Effector memory CD8-positive, alpha-beta T cell (primary cell): ENCODE data around the gene COLEC12.

ENCODE experiments used
- ATAC-seq: fragments of 150-1000 bp; cut with Tn5 transposase; replicated peaks from 2 replicates; pipeline ENCODE4 v1.10.0; 2021; ENCODE audit warnings: mild to moderate bottlenecking, moderate library complexity
- DNase-seq, 3 experiments: peaks; one replicate each; pipeline ENCODE4 v3.0.0; 2021
- H3K27ac Mint-ChIP-seq, 2 donors: one replicate each; pipeline ENCODE4 v1.8.0; 2022; ENCODE audit warnings: mild to moderate bottlenecking in 2 of 2, mixed read lengths in 2 of 2, moderate library complexity in 2 of 2
- H3K27me3 Mint-ChIP-seq, 2 donors: one replicate each; pipeline ENCODE4 v1.8.0; 2022; ENCODE audit warnings: mixed read lengths in 2 of 2
- H3K36me3 Mint-ChIP-seq: one replicate; pipeline ENCODE4 v1.8.0; 2022; ENCODE audit warnings: mild to moderate bottlenecking, moderate library complexity, mixed read lengths; ENCODE audit not compliant: insufficient read depth
- H3K4me1 Mint-ChIP-seq, 2 donors: one replicate each; pipeline ENCODE4 v1.8.0; 2022; ENCODE audit warnings: low read depth in 2 of 2, mixed read lengths in 2 of 2
- H3K4me3 Mint-ChIP-seq, 2 donors: one replicate each; pipeline ENCODE4 v1.8.0; 2022; ENCODE audit warnings: mild to moderate bottlenecking in 2 of 2, mixed read lengths in 2 of 2, moderate library complexity in 2 of 2
- H3K9me3 Mint-ChIP-seq, 2 donors: one replicate each; pipeline ENCODE4 v1.8.0; 2022; ENCODE audit warnings: mixed read lengths in 2 of 2
- total RNA-seq, 9 experiments: gene quantifications; one replicate each; lab custom pipeline; 2026; lab: John Stamatoyannopoulos, UW

Gene COLEC12
- 0 to 1.7 (median 0) reads per million in 9 experiments for total RNA-seq

- no peak within 1 kb of the TSS for H3K27ac Mint-ChIP-seq
- H3K4me3 Mint-ChIP-seq, result peak within 1 kb of the TSS in 1 of 2 donors; percentile 38
- ATAC-seq (no peak), DNase-seq (no peak)
- H3K27me3 Mint-ChIP-seq, result peaks cover 46 to 48% of the 10 kb centered on the region in 2 donors
- H3K9me3 Mint-ChIP-seq, result no peaks in the 10 kb centered on the region
- H3K4me1 Mint-ChIP-seq, result peaks cover 0 to 4% of the 10 kb centered on the region in 2 donors
- H3K36me3 Mint-ChIP-seq, result no peaks in the 10 kb centered on the region
These were observed at the start of gene COLEC12 for GRCh38 chr18:500632-501405. Gene COLEC12, minus strand, starts transcription at chr18:500701. Its CDS starts 187 bp downstream, at chr18:500514.

GRCh38 chr18:549967-550366 lies 49.5 kb upstream of the COLEC12 start:
- DNase-seq (no peak), ATAC-seq (no peak)
- H3K27ac Mint-ChIP-seq, result peak overlapping the region in 1 of 2 donors; percentile 32
- no peaks in the 10 kb centered on the region for H3K9me3 Mint-ChIP-seq
- H3K27me3 Mint-ChIP-seq, result peaks cover 15 to 28% of the 10 kb centered on the region in 2 donors
- no peaks in the 10 kb centered on the region for H3K36me3 Mint-ChIP-seq
- no peaks in the 10 kb centered on the region for H3K4me1 Mint-ChIP-seq
- no peak overlapping the region for H3K4me3 Mint-ChIP-seq

GRCh38 chr18:543447-544078 lies 43.1 kb upstream of the COLEC12 start:
- Mint-ChIP-seq H3K4me3 (no peak overlapping the region), H3K9me3 (no peaks in the 10 kb centered on the region), H3K4me1 (no peaks in the 10 kb centered on the region), H3K36me3 (no peaks in the 10 kb centered on the region), H3K27me3 (peaks cover 4 to 14% of the 10 kb centered on the region in 2 donors), H3K27ac (no peak overlapping the region)
- ATAC-seq (no peak), DNase-seq (no peak)

GRCh38 chr18:533995-534601 lies 33.6 kb upstream of the COLEC12 start:
- no peaks in the 10 kb centered on the region for H3K36me3 Mint-ChIP-seq
- no peak for ATAC-seq
- DNase-seq, result no peak
- no peak overlapping the region for H3K4me3 Mint-ChIP-seq
- peaks cover 6 to 9% of the 10 kb centered on the region in 2 donors for H3K27me3 Mint-ChIP-seq
- no peaks in the 10 kb centered on the region for H3K4me1 Mint-ChIP-seq
- no peak overlapping the region for H3K27ac Mint-ChIP-seq
- peaks cover 0 to 2% of the 10 kb centered on the region in 2 donors for H3K9me3 Mint-ChIP-seq

GRCh38 chr18:532632-533031 lies 32.1 kb upstream of the COLEC12 start:
- Mint-ChIP-seq H3K4me1 (no peaks in the 10 kb centered on the region), H3K27me3 (peaks cover 6 to 14% of the 10 kb centered on the region in 2 donors), H3K9me3 (peaks cover 0 to 2% of the 10 kb centered on the region in 2 donors), H3K36me3 (no peaks in the 10 kb centered on the region), H3K27ac (no peak overlapping the region), H3K4me3 (no peak overlapping the region)
- DNase-seq (no peak), ATAC-seq (no peak)

- Mint-ChIP-seq H3K4me1 (no peaks in the 10 kb centered on the region), H3K27ac (no peak overlapping the region), H3K9me3 (peaks cover 0 to 2% of the 10 kb centered on the region in 2 donors), H3K4me3 (no peak overlapping the region), H3K36me3 (no peaks in the 10 kb centered on the region), H3K27me3 (peaks cover 10 to 14% of the 10 kb centered on the region in 2 donors)
- DNase-seq (no peak), ATAC-seq (no peak)
These were observed 31.5 kb upstream of the COLEC12 start for GRCh38 chr18:532018-532417.

- Mint-ChIP-seq H3K27ac (no peak overlapping the region), H3K4me3 (no peak overlapping the region), H3K36me3 (no peaks in the 10 kb centered on the region), H3K9me3 (no peaks in the 10 kb centered on the region), H3K27me3 (peaks cover 19 to 31% of the 10 kb centered on the region in 2 donors), H3K4me1 (no peaks in the 10 kb centered on the region)
- DNase-seq (no peak), ATAC-seq (no peak)
These were observed 26.6 kb upstream of the COLEC12 start for GRCh38 chr18:527146-527545.

GRCh38 chr18:526681-527080 lies 26.2 kb upstream of the COLEC12 start:
- Mint-ChIP-seq H3K27me3 (peaks cover 19 to 31% of the 10 kb centered on the region in 2 donors), H3K27ac (no peak overlapping the region), H3K4me3 (no peak overlapping the region), H3K36me3 (no peaks in the 10 kb centered on the region), H3K4me1 (no peaks in the 10 kb centered on the region), H3K9me3 (no peaks in the 10 kb centered on the region)
- ATAC-seq (no peak), DNase-seq (no peak)

- no peak for DNase-seq
- ATAC-seq, result no peak
- Mint-ChIP-seq H3K4me1 (no peaks in the 10 kb centered on the region), H3K4me3 (no peak overlapping the region), H3K27ac (no peak overlapping the region), H3K9me3 (no peaks in the 10 kb centered on the region), H3K36me3 (peaks cover 3% of the 10 kb centered on the region), H3K27me3 (peaks cover 20 to 25% of the 10 kb centered on the region in 2 donors)
These were observed 24.7 kb upstream of the COLEC12 start for GRCh38 chr18:525036-525797.

GRCh38 chr18:524466-524865 lies 24.0 kb upstream of the COLEC12 start:
- no peak overlapping the region for H3K4me3 Mint-ChIP-seq
- H3K9me3 Mint-ChIP-seq, result no peaks in the 10 kb centered on the region
- peaks cover 20 to 25% of the 10 kb centered on the region in 2 donors for H3K27me3 Mint-ChIP-seq
- DNase-seq (no peak), ATAC-seq (no peak)
- H3K4me1 Mint-ChIP-seq, result no peaks in the 10 kb centered on the region
- peaks cover 3% of the 10 kb centered on the region for H3K36me3 Mint-ChIP-seq
- no peak overlapping the region for H3K27ac Mint-ChIP-seq

GRCh38 chr18:523561-523960 lies 23.1 kb upstream of the COLEC12 start:
- Mint-ChIP-seq H3K4me3 (no peak overlapping the region), H3K4me1 (no peaks in the 10 kb centered on the region), H3K36me3 (peaks cover 3% of the 10 kb centered on the region), H3K9me3 (no peaks in the 10 kb centered on the region), H3K27me3 (peaks cover 19 to 25% of the 10 kb centered on the region in 2 donors), H3K27ac (no peak overlapping the region)
- no peak for ATAC-seq
- DNase-seq, result no peak

GRCh38 chr18:519019-519879 lies 18.7 kb upstream of the COLEC12 start:
- Mint-ChIP-seq H3K27me3 (peaks cover 17 to 25% of the 10 kb centered on the region in 2 donors), H3K9me3 (peaks cover 0 to 7% of the 10 kb centered on the region in 2 donors), H3K27ac (no peak overlapping the region), H3K4me1 (no peaks in the 10 kb centered on the region), H3K36me3 (peaks cover 3% of the 10 kb centered on the region), H3K4me3 (no peak overlapping the region)
- DNase-seq (no peak), ATAC-seq (no peak)
